Hepatocyte (in vitro differentiated cells): ENCODE data around the gene MRPL24. TPM values are rescaled to one million over a fixed set of nuclear protein-coding genes. Genes with fewer than 3 reads are reported as not detected.
A peak's percentile ranks its signal among the peaks of the same experiment; 100 is the strongest.

Experiments
- DNase-seq: peaks from one replicate; pipeline ENCODE4 v3.0.0-alpha.2; 2016; ENCODE audit warnings: low spot score
- H2AFZ ChIP-seq: fragments of 200-600 bp; sonication (generic); 2 replicates; pipeline ENCODE4 v1.6.0; 2016; ENCODE audit warnings: antibody characterized with exemption, mild to moderate bottlenecking
- H3K27ac ChIP-seq: fragments of 200-600 bp; sonication (generic); 2 replicates; pipeline ENCODE4 v1.5.1; 2016; ENCODE audit warnings: mild to moderate bottlenecking
- H3K27me3 ChIP-seq: fragments of 200-600 bp; sonication (generic); 2 replicates; pipeline ENCODE4 v1.6.1; 2016
- H3K36me3 ChIP-seq: fragments of 200-600 bp; sonication (generic); replicated peaks from 2 replicates; pipeline ENCODE4 v1.5.1; 2016; ENCODE audit warnings: low read depth; ENCODE audit not compliant: insufficient read depth
- H3K4me1 ChIP-seq: fragments of 200-600 bp; sonication (generic); 2 replicates; pipeline ENCODE4 v1.5.1; 2016; ENCODE audit warnings: mild to moderate bottlenecking, moderate library complexity; ENCODE audit not compliant: insufficient read depth
- H3K4me2 ChIP-seq: fragments of 200-600 bp; sonication (generic); 2 replicates; pipeline ENCODE4 v1.6.0; 2016
- H3K4me3 ChIP-seq: fragments of 200-600 bp; sonication (generic); 2 replicates; pipeline ENCODE4 v1.5.1; 2016; ENCODE audit warnings: mild to moderate bottlenecking
- H3K79me2 ChIP-seq: fragments of 200-600 bp; sonication (generic); 2 replicates; pipeline ENCODE4 v1.6.0; 2017; ENCODE audit warnings: mild to moderate bottlenecking
- H3K9me2 ChIP-seq: fragments of 200-600 bp; sonication (generic); replicated peaks from 2 replicates; pipeline ENCODE4 v1.6.0; 2017; ENCODE audit warnings: mild to moderate bottlenecking; ENCODE audit not compliant: insufficient read depth
- H3K9me3 ChIP-seq: fragments of 200-600 bp; sonication (generic); 2 replicates; pipeline ENCODE4 v1.5.1; 2016; ENCODE audit warnings: low read depth, mild to moderate bottlenecking
- H4K20me1 ChIP-seq: fragments of 200-600 bp; sonication (generic); 2 replicates; pipeline ENCODE4 v1.6.0; 2016; ENCODE audit warnings: mild to moderate bottlenecking; ENCODE audit not compliant: insufficient read depth, poor library complexity, severe bottlenecking
- CTCF ChIP-seq: fragments of 200-600 bp; sonication (generic); IDR thresholded peaks from 2 replicates; pipeline ENCODE4 v1.5.1; 2016; ENCODE audit warnings: antibody characterized with exemption, mild to moderate bottlenecking; ENCODE audit not compliant: poor library complexity
- EZH2 ChIP-seq: fragments of 200-600 bp; sonication (generic); IDR thresholded peaks from 2 replicates; pipeline ENCODE4 v1.6.1; 2016; ENCODE audit warnings: antibody characterized with exemption, mild to moderate bottlenecking, borderline replicate concordance
- EZH2phosphoT487 ChIP-seq: fragments of 200-600 bp; sonication (generic); IDR thresholded peaks from one replicate; pipeline ENCODE4 v1.6.1; 2018; ENCODE audit warnings: antibody characterized with exemption, mild to moderate bottlenecking, low read depth, moderate library complexity; ENCODE audit not compliant: unreplicated experiment, severe bottlenecking
- WGBS: methylation state at CpG from one replicate; pipeline ENCODE4 v1.1.6; 2016; ENCODE audit warnings: low lambda C conversion rate; ENCODE audit errors: missing lambda C conversion rate; 5-methylcytosine and 5-hydroxymethylcytosine counted together
- polyA plus RNA-seq: library from polyadenylated mRNA; unstranded; fragments of >200 nt; fragmentation: Nextera tagmentation; extraction: Ambion mirVana; gene quantifications from 2 replicates; pipeline ENCODE4 v1.2.1, GENCODE V29; 2016
- total RNA-seq: library from RNA; depleted of rRNA; stranded (reverse); fragments of >200 nt; gene quantifications from 2 replicates; pipeline ENCODE4 v1.2.3, GENCODE V29; 2014

Gene MRPL24
- total and polyA plus RNA-seq, 2 experiments from 2014 or later, result 40.4 to 64.1 TPM

GRCh38 chr1:156772728-156773497 lies 32.0 kb upstream of the MRPL24 start:
- H3K27ac ChIP-seq, result peak overlapping the region; percentile 43
- WGBS, result 28% methylated on average over 9 of the region's 9 CpGs
- H3K79me2 ChIP-seq, result peaks cover 97% of the 10 kb centered on the region
- H3K4me2 ChIP-seq, result peak overlapping the region; percentile 60
- H3K27me3 ChIP-seq, result no peaks in the 10 kb centered on the region
- no peak overlapping the region for H3K4me3 ChIP-seq
- H3K9me2 ChIP-seq, result no peaks in the 10 kb centered on the region
- no peaks in the 10 kb centered on the region for H3K36me3 ChIP-seq
- no peaks in the 10 kb centered on the region for H3K9me3 ChIP-seq
- no peak overlapping the region for H2AFZ ChIP-seq
- TF ChIP-seq EZH2phosphoT487, result no peak
- TF ChIP-seq EZH2, result no peak
- no peak for TF ChIP-seq CTCF
- H3K4me1 ChIP-seq, result peaks cover 42% of the 10 kb centered on the region
- no peak for DNase-seq
- H4K20me1 ChIP-seq, result peaks cover 77% of the 10 kb centered on the region

GRCh38 chr1:156772222-156772621 lies 31.3 kb upstream of the MRPL24 start:
- H3K4me1 ChIP-seq, result peaks cover 39% of the 10 kb centered on the region
- no peak overlapping the region for H3K4me3 ChIP-seq
- TF ChIP-seq CTCF, result no peak
- TF ChIP-seq EZH2, result no peak
- TF ChIP-seq EZH2phosphoT487, result no peak
- H4K20me1 ChIP-seq, result peaks cover 70% of the 10 kb centered on the region
- peaks cover 94% of the 10 kb centered on the region for H3K79me2 ChIP-seq
- WGBS, result 88% methylated on average over 3 of the region's 3 CpGs
- H3K36me3 ChIP-seq, result no peaks in the 10 kb centered on the region
- DNase-seq, result no peak
- H3K9me2 ChIP-seq, result no peaks in the 10 kb centered on the region
- H3K27ac ChIP-seq, result peak overlapping the region; percentile 36
- no peaks in the 10 kb centered on the region for H3K27me3 ChIP-seq
- no peaks in the 10 kb centered on the region for H3K9me3 ChIP-seq
- H3K4me2 ChIP-seq, result peak overlapping the region; percentile 60
- no peak overlapping the region for H2AFZ ChIP-seq

GRCh38 chr1:156768610-156769295 lies 27.9 kb upstream of the MRPL24 start:
- 11% methylated on average over 8 of the region's 8 CpGs for WGBS
- Histone ChIP-seq H3K27me3 (no peaks in the 10 kb centered on the region), H3K36me3 (no peaks in the 10 kb centered on the region), H3K79me2 (peaks cover 70% of the 10 kb centered on the region), H2AFZ (no peak overlapping the region), H3K4me3 (peak overlapping the region; percentile 48), H3K4me1 (peaks cover 40% of the 10 kb centered on the region), H3K9me3 (no peaks in the 10 kb centered on the region), H3K27ac (peak overlapping the region; percentile 85), H3K9me2 (no peaks in the 10 kb centered on the region), H4K20me1 (peaks cover 41% of the 10 kb centered on the region), H3K4me2 (peak overlapping the region; percentile 94)
- peak; percentile 37 for DNase-seq
- TF ChIP-seq EZH2phosphoT487 (no peak), CTCF (no peak), EZH2 (no peak)
